Stimulated activated CD4-positive, alpha-beta T cell treated with anti-CD3 and anti-CD28 coated beads, Interleukin-2, amount 100 ng/mL, for 48 hours (primary cell): ENCODE measurements around the gene ESYT2.

Experiments
- DNase-seq, 2 donors: peaks; one replicate each; pipeline ENCODE4 v3.0.0-alpha.2; 2020

Gene ESYT2

GRCh38 chr7:158760445-158760764, 68.9 kb downstream of the ESYT2 start:
- no peak for DNase-seq

- no peak for DNase-seq
Observed at GRCh38 chr7:158759749-158760444, 69.4 kb downstream of the ESYT2 start.

- DNase-seq: no peak
Observed at GRCh38 chr7:158759245-158759614, 70.1 kb downstream of the ESYT2 start.

GRCh38 chr7:158758586-158759244, 70.6 kb downstream of the ESYT2 start:
- no peak for DNase-seq

- DNase-seq: no peak
Observed at GRCh38 chr7:158757404-158757989, 71.8 kb downstream of the ESYT2 start.

- no peak for DNase-seq
Observed at GRCh38 chr7:158754746-158755444, 74.4 kb downstream of the ESYT2 start.

GRCh38 chr7:158753900-158754299, 75.4 kb downstream of the ESYT2 start:
- no peak for DNase-seq

- DNase-seq: no peak
Observed at GRCh38 chr7:158751751-158752150, 77.6 kb downstream of the ESYT2 start.

GRCh38 chr7:158751199-158751598, 78.1 kb downstream of the ESYT2 start:
- no peak for DNase-seq

GRCh38 chr7:158750702-158751101, 78.6 kb downstream of the ESYT2 start:
- DNase-seq: no peak

- no peak for DNase-seq
Observed at GRCh38 chr7:158749396-158749795, 79.9 kb downstream of the ESYT2 start.

GRCh38 chr7:158748335-158748734, 81.0 kb downstream of the ESYT2 start:
- DNase-seq: no peak

GRCh38 chr7:158747408-158747807, 81.9 kb downstream of the ESYT2 start:
- DNase-seq: no peak

- no peak for DNase-seq
Observed at GRCh38 chr7:158746957-158747356, 82.4 kb downstream of the ESYT2 start.

GRCh38 chr7:158745057-158745715, 84.1 kb downstream of the ESYT2 start:
- DNase-seq: no peak

GRCh38 chr7:158744070-158744469, 85.2 kb downstream of the ESYT2 start:
- no peak for DNase-seq

GRCh38 chr7:158743219-158743618, 86.1 kb downstream of the ESYT2 start:
- no peak for DNase-seq

GRCh38 chr7:158742065-158742821, 87.1 kb downstream of the ESYT2 start:
- no peak for DNase-seq

GRCh38 chr7:158741294-158741666, 88.0 kb downstream of the ESYT2 start:
- no peak for DNase-seq

- no peak for DNase-seq
Observed at GRCh38 chr7:158740657-158741293, 88.5 kb downstream of the ESYT2 start.

GRCh38 chr7:158740013-158740656, 89.2 kb downstream of the ESYT2 start:
- no peak for DNase-seq

GRCh38 chr7:158738841-158739240, 90.5 kb downstream of the ESYT2 start:
- no peak for DNase-seq
